IMR-90 (cell line): ENCODE data around the gene SH3BP4. TPM values are rescaled to one million over a fixed set of nuclear protein-coding genes. Genes with fewer than 3 reads are reported as not detected.

Experiments
- ATAC-seq: fragments of 200-7000 bp; cut with Tn5 transposase; 2 replicates; pipeline ENCODE4 v1.9.1; 2020; ENCODE audit warnings: low read depth, mild to moderate bottlenecking, moderate library complexity
- BruUV-seq: library from RNA; stranded (reverse); fragments of 400-500 nt; replicated peaks from 2 replicates; lab custom pipeline; 2021; lab: Mats Ljungman, UMichigan
- CTCF ChIA-PET: fragments of 300-600 bp; formaldehyde crosslinking; extraction: SDS; loops from one replicate; lab custom pipeline; 2021; ENCODE audit warnings: antibody characterized with exemption; lab: Yijun Ruan, JAX
- POLR2A ChIA-PET: fragments of 300-600 bp; sonication (Branson Sonifier 250); formaldehyde crosslinking; loops from one replicate; lab custom pipeline; 2022; ENCODE audit warnings: antibody characterized with exemption; ENCODE audit not compliant: unreplicated experiment; lab: Charles Lee
- DNase-seq: peaks from one replicate; pipeline ENCODE4 v3.0.0; 2013
- H2AFZ ChIP-seq: replicated peaks from 2 replicates; pipeline ENCODE3; 2013; ENCODE audit warnings: low read length, mild to moderate bottlenecking; ENCODE audit not compliant: poor library complexity
- H2AK5ac ChIP-seq: 2 replicates; pipeline ENCODE4 v1.6.1; 2013; ENCODE audit warnings: low read depth, low read length, inconsistent platforms
- H2AK9ac ChIP-seq: replicated peaks from 2 replicates; pipeline ENCODE3; 2013; ENCODE audit warnings: mild to moderate bottlenecking, low read depth, low read length, moderate library complexity; ENCODE audit not compliant: poor library complexity
- H2BK120ac ChIP-seq: 2 replicates; pipeline ENCODE4 v1.6.1; 2013; ENCODE audit warnings: low read depth, low read length, inconsistent platforms
- H2BK15ac ChIP-seq: 3 replicates; pipeline ENCODE4 v1.6.1; 2013; ENCODE audit warnings: low read depth, low read length, inconsistent platforms
- H2BK20ac ChIP-seq: 2 replicates; pipeline ENCODE4 v1.6.1; 2013; ENCODE audit warnings: low read depth, mild to moderate bottlenecking, inconsistent platforms, low read length, moderate library complexity
- H2BK5ac ChIP-seq: 2 replicates; pipeline ENCODE4 v1.6.1; 2013; ENCODE audit warnings: mild to moderate bottlenecking, low read depth, low read length, inconsistent platforms; ENCODE audit not compliant: poor library complexity, severe bottlenecking
- H3K14ac ChIP-seq: replicated peaks from 2 replicates; pipeline ENCODE4 v1.6.1; 2013; ENCODE audit warnings: low read depth, low read length, inconsistent platforms
- H3K18ac ChIP-seq: 2 replicates; pipeline ENCODE4 v1.6.1; 2013; ENCODE audit warnings: low read depth, low read length, control low read depth
- H3K23ac ChIP-seq: 2 replicates; pipeline ENCODE4 v1.6.1; 2013; ENCODE audit warnings: low read depth, low read length, inconsistent platforms
- H3K27ac ChIP-seq: 2 replicates; pipeline ENCODE4 v1.5.1; 2013; ENCODE audit warnings: mild to moderate bottlenecking, control low read depth, low read length; ENCODE audit not compliant: insufficient read depth
- H3K27me3 ChIP-seq: 2 replicates; pipeline ENCODE4 v1.6.1; 2013; ENCODE audit warnings: low read length; ENCODE audit not compliant: control insufficient read depth, insufficient read depth
- H3K36me3 ChIP-seq: 2 replicates; pipeline ENCODE4 v1.6.1; 2013; ENCODE audit warnings: low read length, mixed read lengths; ENCODE audit not compliant: control insufficient read depth, insufficient read depth
- H3K4ac ChIP-seq: 2 replicates; pipeline ENCODE4 v1.6.1; 2013; ENCODE audit warnings: low read depth, low read length, inconsistent platforms
- H3K4me1 ChIP-seq: 2 replicates; pipeline ENCODE4 v1.6.1; 2013; ENCODE audit warnings: low read length, mixed read lengths; ENCODE audit not compliant: control insufficient read depth, insufficient read depth
- H3K4me2 ChIP-seq: 2 replicates; pipeline ENCODE4 v1.6.1; 2013; ENCODE audit warnings: low read depth, mild to moderate bottlenecking, control low read depth, low read length, moderate library complexity
- H3K4me3 ChIP-seq: 2 replicates; pipeline ENCODE4 v1.5.1; 2013; ENCODE audit warnings: low read depth, mild to moderate bottlenecking, control low read depth, low read length, moderate library complexity; ENCODE audit not compliant: insufficient read depth
- H3K56ac ChIP-seq: 2 replicates; pipeline ENCODE4 v1.6.1; 2013; ENCODE audit warnings: low read length, inconsistent platforms; ENCODE audit not compliant: insufficient read depth; ENCODE audit errors: extremely low read depth
- H3K79me1 ChIP-seq, 2 experiments: 2 replicates each; pipeline ENCODE4 v1.6.1; 2013; ENCODE audit warnings: low read length in 2 of 2, inconsistent platforms in 1 of 2, low read depth in 1 of 2
- H3K9ac ChIP-seq: 2 replicates; pipeline ENCODE4 v1.6.1; 2013; ENCODE audit warnings: low read depth, low read length, control low read depth
- H3K9me1 ChIP-seq: 2 replicates; pipeline ENCODE4 v1.6.1; 2013; ENCODE audit warnings: low read length, inconsistent platforms; ENCODE audit not compliant: insufficient read depth
- H3K9me3 ChIP-seq: 2 replicates; pipeline ENCODE4 v1.6.1; 2013; ENCODE audit warnings: low read length; ENCODE audit not compliant: control insufficient read depth, insufficient read depth
- H4K20me1 ChIP-seq: 2 replicates; pipeline ENCODE4 v1.6.1; 2013; ENCODE audit warnings: low read length, inconsistent platforms; ENCODE audit not compliant: insufficient read depth
- H4K5ac ChIP-seq: 2 replicates; pipeline ENCODE4 v1.6.1; 2013; ENCODE audit warnings: mild to moderate bottlenecking, low read depth, low read length, control low read depth
- H4K8ac ChIP-seq, 2 experiments: 2 replicates each; pipeline ENCODE4 v1.6.1; 2013; ENCODE audit warnings: low read depth in 2 of 2, low read length in 2 of 2, control low read depth in 1 of 2, inconsistent platforms in 1 of 2
- H4K91ac ChIP-seq: 2 replicates; pipeline ENCODE4 v1.6.1; 2013; ENCODE audit warnings: low read depth, low read length, inconsistent platforms; ENCODE audit not compliant: insufficient read depth
- BHLHE40 ChIP-seq: fragments of 150-350 bp; IDR thresholded peaks from 2 replicates; pipeline ENCODE4 v1.6.1; 2016; ENCODE audit warnings: mild to moderate bottlenecking, low read depth, low read length
- CEBPB ChIP-seq: IDR thresholded peaks from 2 replicates; pipeline ENCODE4 v1.6.1; 2012; ENCODE audit warnings: low read depth, low read length, improper control_type of control experiment
- CHD1 ChIP-seq: IDR thresholded peaks from 2 replicates; pipeline ENCODE4 v1.6.1; 2012; ENCODE audit warnings: low read depth, low read length, improper control_type of control experiment
- FOS ChIP-seq: fragments of 150-350 bp; IDR thresholded peaks from 2 replicates; pipeline ENCODE4 v1.6.1; 2016; ENCODE audit warnings: low read depth, low read length
- MAFK ChIP-seq: IDR thresholded peaks from 2 replicates; pipeline ENCODE4 v1.6.1; 2012; ENCODE audit warnings: low read depth, low read length, improper control_type of control experiment
- MAZ ChIP-seq: IDR thresholded peaks from 2 replicates; pipeline ENCODE4 v1.6.1; 2012; ENCODE audit warnings: low read depth, mild to moderate bottlenecking, low read length, improper control_type of control experiment, moderate library complexity, borderline replicate concordance
- MXI1 ChIP-seq: IDR thresholded peaks from 2 replicates; pipeline ENCODE4 v1.6.1; 2012; ENCODE audit warnings: low read depth, mild to moderate bottlenecking, low read length, moderate library complexity, borderline replicate concordance
- NFE2L2 ChIP-seq: fragments of 150-350 bp; IDR thresholded peaks from 2 replicates; pipeline ENCODE4 v1.6.1; 2016; ENCODE audit warnings: low read depth, mild to moderate bottlenecking, low read length
- POLR2A ChIP-seq: IDR thresholded peaks from 2 replicates; pipeline ENCODE4 v1.6.1; 2012; ENCODE audit warnings: mild to moderate bottlenecking, low read depth, low read length
- RAD21 ChIP-seq: IDR thresholded peaks from 2 replicates; pipeline ENCODE4 v1.6.1; 2012; ENCODE audit warnings: low read length, improper control_type of control experiment
- RCOR1 ChIP-seq: IDR thresholded peaks from 2 replicates; pipeline ENCODE4 v1.6.1; 2012; ENCODE audit warnings: mild to moderate bottlenecking, low read length, improper control_type of control experiment; ENCODE audit not compliant: insufficient replicate concordance
- RFX5 ChIP-seq: IDR thresholded peaks from 2 replicates; pipeline ENCODE4 v1.8.0; 2012; ENCODE audit warnings: low read depth, mild to moderate bottlenecking, low read length, moderate library complexity
- SMC3 ChIP-seq: fragments of 150-350 bp; IDR thresholded peaks from 2 replicates; pipeline ENCODE4 v1.6.1; 2016; ENCODE audit warnings: low read depth, mild to moderate bottlenecking, antibody characterized with exemption, low read length, moderate library complexity
- WGBS, 2 experiments: methylation state at CpG; one replicate each; pipeline versions ENCODE4 v1.1.5 to v1.1.7; 2013; ENCODE audit warnings: missing lambda C conversion rate in 2 of 2; ENCODE audit not compliant: insufficient read length in 1 of 2; ENCODE audit errors: extremely low coverage in 2 of 2; 5-methylcytosine and 5-hydroxymethylcytosine counted together
- dilution Hi-C: fragments of 300-500 bp; cut with HindIII; formaldehyde crosslinking; loops from one replicate; pipeline ENCODE4 v1.14.3; 2018; ENCODE audit warnings: low sequenced_read_pairs; ENCODE audit not compliant: unreplicated experiment
- in situ Hi-C: fragments of 300-500 bp; cut with MboI; formaldehyde crosslinking; loops from 3 replicates; pipeline ENCODE4 v1.14.3; 2019; ENCODE audit warnings: low sequenced_read_pairs, inconsistent platforms, mixed read lengths
- intact Hi-C: fragments of 100-400 bp; cut with micrococcal nuclease; formaldehyde crosslinking; loops from 2 replicates; pipeline ENCODE4 v1.10.0; 2022
- polyA plus RNA-seq, 3 experiments: library from polyadenylated mRNA; depleted of rRNA; stranded (reverse); fragments of >200 nt; gene quantifications; 2 replicates each; pipeline ENCODE4 v1.2.3, GENCODE V29; 2012; ENCODE audit warnings: low replicate concordance in 1 of 3
- total RNA-seq: library from RNA; depleted of rRNA; stranded (reverse); fragments of >200 nt; gene quantifications from 2 replicates; pipeline ENCODE4 v1.2.3, GENCODE V29; 2012
- TF ChIP-seq, protein P1 (sequence below): fragments of 150-350 bp; IDR thresholded peaks from 2 replicates; pipeline ENCODE4 v1.6.1; 2017; ENCODE audit warnings: mild to moderate bottlenecking, antibody characterized with exemption, low read length, low read depth
- TF ChIP-seq, protein P2 (sequence below): conservative IDR thresholded peaks from 2 replicates; pipeline ENCODE4 v1.5.1; 2012; ENCODE audit warnings: mild to moderate bottlenecking, low read depth, low read length, improper control_type of control experiment
- TF ChIP-seq, protein P3 (sequence below): fragments of 150-350 bp; IDR thresholded peaks from 2 replicates; pipeline ENCODE4 v1.6.1; 2016; ENCODE audit warnings: low read depth, mild to moderate bottlenecking, low read length, moderate library complexity, borderline replicate concordance

The SH3BP4 gene
- total and polyA plus RNA-seq, 2 of the 4 experiments (the other 2 are of a cell fraction): 104 to 122 TPM

DNA sequence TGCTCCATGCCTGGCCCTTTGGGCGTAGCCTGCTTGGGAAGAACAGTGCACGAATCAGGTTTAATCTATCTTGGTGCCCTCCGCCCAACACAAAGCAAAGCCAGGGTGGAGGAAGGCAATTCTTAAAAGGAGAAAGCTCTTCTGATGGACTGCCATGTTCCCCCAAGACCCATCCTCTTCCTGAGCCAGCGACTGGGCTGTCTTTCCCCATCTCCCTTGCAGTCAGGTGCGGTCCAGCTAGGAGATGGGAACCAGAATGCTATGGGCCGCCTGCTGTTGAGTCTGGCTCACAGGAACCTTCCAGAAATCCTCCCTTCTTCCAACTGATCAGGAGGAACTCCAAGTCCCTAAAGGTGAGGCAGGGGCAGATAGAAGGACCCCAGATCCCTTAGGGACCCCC, 105.0 kb downstream of the SH3BP4 start:
- H3K14ac ChIP-seq: no peak overlapping the region
- no peak for DNase-seq
- H4K20me1 ChIP-seq: peaks cover 33% of the 10 kb centered on the region
- H2BK15ac ChIP-seq: no peak overlapping the region
- no peak overlapping the region for H3K18ac ChIP-seq
- H3K23ac ChIP-seq: no peak overlapping the region
- no peaks in the 10 kb centered on the region for H3K4me1 ChIP-seq
- dilution Hi-C loops: no loop called here
- H2BK20ac ChIP-seq: no peak overlapping the region
- no peak overlapping the region for H4K5ac ChIP-seq
- no peak overlapping the region for H3K9ac ChIP-seq
- no peaks in the 10 kb centered on the region for H3K9me3 ChIP-seq
- no peaks in the 10 kb centered on the region for H3K27me3 ChIP-seq
- intact Hi-C loops: no loop called here
- no TSS peak for BruUV-seq
- no peak overlapping the region for H4K91ac ChIP-seq
- H3K4me3 ChIP-seq: no peak overlapping the region
- in situ Hi-C loops: no loop called here
- H2BK5ac ChIP-seq: no peak overlapping the region
- H4K8ac ChIP-seq: peak overlapping the region in 1 of 2 experiments; percentile 34; a peak in 1 of 4 replicates
- POLR2A ChIA-PET: no interaction called here
- no peak overlapping the region for H2AFZ ChIP-seq
- H3K36me3 ChIP-seq: peaks cover 42% of the 10 kb centered on the region
- no peak overlapping the region for H3K4ac ChIP-seq
- TF ChIP-seq, protein P1, sequence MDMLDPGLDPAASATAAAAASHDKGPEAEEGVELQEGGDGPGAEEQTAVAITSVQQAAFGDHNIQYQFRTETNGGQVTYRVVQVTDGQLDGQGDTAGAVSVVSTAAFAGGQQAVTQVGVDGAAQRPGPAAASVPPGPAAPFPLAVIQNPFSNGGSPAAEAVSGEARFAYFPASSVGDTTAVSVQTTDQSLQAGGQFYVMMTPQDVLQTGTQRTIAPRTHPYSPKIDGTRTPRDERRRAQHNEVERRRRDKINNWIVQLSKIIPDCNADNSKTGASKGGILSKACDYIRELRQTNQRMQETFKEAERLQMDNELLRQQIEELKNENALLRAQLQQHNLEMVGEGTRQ: no peak
- TF ChIP-seq RCOR1 (no peak), CEBPB (no peak), NFE2L2 (no peak), RFX5 (no peak), FOS (no peak), MAFK (no peak), MXI1 (no peak), POLR2A (no peak), MAZ (no peak), RAD21 (no peak), CHD1 (no peak), SMC3 (no peak), BHLHE40 (no peak)
- TF ChIP-seq, protein P2, sequence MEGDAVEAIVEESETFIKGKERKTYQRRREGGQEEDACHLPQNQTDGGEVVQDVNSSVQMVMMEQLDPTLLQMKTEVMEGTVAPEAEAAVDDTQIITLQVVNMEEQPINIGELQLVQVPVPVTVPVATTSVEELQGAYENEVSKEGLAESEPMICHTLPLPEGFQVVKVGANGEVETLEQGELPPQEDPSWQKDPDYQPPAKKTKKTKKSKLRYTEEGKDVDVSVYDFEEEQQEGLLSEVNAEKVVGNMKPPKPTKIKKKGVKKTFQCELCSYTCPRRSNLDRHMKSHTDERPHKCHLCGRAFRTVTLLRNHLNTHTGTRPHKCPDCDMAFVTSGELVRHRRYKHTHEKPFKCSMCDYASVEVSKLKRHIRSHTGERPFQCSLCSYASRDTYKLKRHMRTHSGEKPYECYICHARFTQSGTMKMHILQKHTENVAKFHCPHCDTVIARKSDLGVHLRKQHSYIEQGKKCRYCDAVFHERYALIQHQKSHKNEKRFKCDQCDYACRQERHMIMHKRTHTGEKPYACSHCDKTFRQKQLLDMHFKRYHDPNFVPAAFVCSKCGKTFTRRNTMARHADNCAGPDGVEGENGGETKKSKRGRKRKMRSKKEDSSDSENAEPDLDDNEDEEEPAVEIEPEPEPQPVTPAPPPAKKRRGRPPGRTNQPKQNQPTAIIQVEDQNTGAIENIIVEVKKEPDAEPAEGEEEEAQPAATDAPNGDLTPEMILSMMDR: no peak
- TF ChIP-seq, protein P3, sequence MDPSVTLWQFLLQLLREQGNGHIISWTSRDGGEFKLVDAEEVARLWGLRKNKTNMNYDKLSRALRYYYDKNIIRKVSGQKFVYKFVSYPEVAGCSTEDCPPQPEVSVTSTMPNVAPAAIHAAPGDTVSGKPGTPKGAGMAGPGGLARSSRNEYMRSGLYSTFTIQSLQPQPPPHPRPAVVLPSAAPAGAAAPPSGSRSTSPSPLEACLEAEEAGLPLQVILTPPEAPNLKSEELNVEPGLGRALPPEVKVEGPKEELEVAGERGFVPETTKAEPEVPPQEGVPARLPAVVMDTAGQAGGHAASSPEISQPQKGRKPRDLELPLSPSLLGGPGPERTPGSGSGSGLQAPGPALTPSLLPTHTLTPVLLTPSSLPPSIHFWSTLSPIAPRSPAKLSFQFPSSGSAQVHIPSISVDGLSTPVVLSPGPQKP: no peak
- CTCF ChIA-PET: no interaction called here
- no peak overlapping the region for H3K4me2 ChIP-seq
- peaks cover 35 to 49% of the 10 kb centered on the region in 2 experiments for H3K79me1 ChIP-seq
- no CpG with 5 or more reads among the region's 6 CpGs for WGBS, 2 experiments
- no peak overlapping the region for H2AK5ac ChIP-seq
- no peak overlapping the region for H2AK9ac ChIP-seq
- no peak overlapping the region for H3K27ac ChIP-seq
- H3K9me1 ChIP-seq: peaks cover 42% of the 10 kb centered on the region
- ATAC-seq: no peak
- no peak overlapping the region for H3K56ac ChIP-seq
- H2BK120ac ChIP-seq: no peak overlapping the region
